ENCODE data around the gene CD300LD.
"Not testable (repeated sequence)": the region's sequence is repeated elsewhere in the genome, so short reads cannot be mapped to it uniquely, and the experiment has no call there.

CD300LD gene

DNA sequence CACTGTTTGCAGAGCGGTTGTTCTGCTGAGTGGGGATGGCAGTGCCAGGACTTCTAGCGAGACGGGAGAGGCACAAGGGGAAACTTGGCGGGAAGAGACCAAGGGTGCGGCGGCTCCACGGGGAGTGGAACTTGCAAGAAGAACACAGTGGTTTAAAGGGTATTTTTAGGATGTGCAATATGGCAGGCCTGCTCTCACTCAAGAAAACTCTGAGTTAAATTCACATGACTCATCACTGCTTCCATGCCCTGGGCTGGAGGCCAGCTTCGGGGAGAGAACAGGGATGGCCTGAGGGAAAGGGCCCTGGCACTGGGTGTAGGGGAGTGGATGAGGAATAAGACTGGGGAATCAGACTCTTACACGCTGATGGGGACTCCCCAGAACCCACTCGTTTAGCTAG, 13.3 kb upstream of the CD300LD start:
- no peak for DNase-seq

DNA sequence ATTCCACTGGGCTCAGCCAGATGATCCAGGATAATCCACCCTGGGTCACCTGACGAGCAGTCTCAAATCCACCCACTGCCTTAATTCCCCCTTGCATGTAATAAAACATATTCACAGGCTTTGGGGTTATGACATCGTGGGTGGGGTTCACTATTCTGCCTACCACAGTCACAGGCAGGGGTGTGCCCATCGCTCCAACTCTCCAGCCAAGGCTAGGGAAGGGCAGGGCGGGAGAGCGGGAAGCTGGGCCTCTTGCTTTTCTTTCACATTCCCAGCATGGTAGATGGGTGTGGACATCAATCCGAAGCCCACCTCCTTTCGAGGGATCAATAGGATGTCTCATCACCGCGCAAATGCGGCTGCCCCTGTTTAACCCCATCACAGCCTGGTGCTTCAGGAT, 12.7 kb upstream of the CD300LD start:
- DNase-seq: no peak

DNA sequence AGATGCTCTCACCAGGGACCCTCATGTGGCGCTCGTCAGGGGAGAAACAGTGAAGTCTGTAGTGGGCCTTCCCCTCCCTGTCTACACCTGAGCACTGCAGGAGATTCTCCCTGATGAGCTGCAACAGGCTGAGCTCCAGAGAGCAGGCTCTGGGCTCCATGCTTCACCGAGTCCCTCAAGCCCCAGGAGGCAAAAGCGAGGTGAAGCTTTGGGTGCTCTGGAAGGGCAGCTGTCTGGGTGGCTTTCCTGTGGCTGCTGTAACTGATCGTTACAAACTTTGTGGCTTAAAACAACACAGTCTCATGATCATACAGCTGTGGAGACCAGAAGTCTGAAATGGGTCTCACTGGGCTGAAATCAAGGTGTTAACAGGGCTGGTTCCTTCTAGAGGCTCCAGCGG, 12.1 kb upstream of the CD300LD start:
- DNase-seq: no peak

DNA sequence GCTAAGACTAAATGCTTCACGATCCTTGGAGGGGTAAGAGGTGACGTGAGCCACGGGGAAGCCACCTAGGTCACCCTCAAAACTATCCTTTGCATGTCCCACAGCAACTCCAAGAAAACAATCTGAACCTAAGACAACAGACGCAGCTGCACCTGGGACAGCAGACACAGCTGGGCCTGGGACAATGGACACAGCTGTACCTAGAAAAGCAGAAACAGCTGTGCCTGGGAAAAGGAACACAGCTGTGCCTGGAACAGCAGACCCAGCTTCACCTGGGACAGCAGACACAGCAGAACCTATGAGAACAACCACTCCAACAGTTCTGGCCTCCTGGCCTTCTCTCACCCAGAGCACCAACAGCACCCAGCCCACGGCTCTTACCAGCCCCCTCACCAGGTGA, 11.7 kb upstream of the CD300LD start:
- DNase-seq: no peak

DNA sequence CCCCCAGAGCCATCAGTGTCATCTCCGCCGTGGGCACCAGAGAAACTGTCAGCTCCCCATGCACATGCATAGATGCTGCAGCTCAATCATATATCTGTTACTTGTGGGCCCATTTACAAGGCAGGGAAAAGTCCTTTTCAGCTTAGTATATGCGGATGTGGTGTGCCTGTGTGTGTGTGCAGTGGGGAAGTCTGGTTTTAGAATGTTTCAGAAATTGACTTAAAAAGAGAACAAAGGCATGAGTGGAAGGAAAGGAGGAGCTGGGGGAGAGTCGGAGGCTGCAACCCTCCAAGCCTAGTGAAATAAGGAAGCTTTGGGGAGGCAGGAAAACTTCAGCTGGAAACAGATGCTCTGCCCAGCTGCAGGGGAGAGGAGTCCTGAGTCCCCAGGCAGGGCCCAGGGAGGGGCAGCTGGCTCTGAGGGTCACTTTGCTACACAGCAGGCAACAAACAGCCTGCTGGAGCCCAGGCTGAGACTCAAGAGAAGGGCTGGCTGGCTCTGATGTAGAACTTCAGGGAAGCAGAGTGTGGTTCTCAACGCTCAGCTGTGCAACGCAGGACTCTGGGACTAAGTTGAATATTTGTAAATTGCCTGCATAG, 11.1 kb upstream of the CD300LD start:
- DNase-seq: no peak

DNA sequence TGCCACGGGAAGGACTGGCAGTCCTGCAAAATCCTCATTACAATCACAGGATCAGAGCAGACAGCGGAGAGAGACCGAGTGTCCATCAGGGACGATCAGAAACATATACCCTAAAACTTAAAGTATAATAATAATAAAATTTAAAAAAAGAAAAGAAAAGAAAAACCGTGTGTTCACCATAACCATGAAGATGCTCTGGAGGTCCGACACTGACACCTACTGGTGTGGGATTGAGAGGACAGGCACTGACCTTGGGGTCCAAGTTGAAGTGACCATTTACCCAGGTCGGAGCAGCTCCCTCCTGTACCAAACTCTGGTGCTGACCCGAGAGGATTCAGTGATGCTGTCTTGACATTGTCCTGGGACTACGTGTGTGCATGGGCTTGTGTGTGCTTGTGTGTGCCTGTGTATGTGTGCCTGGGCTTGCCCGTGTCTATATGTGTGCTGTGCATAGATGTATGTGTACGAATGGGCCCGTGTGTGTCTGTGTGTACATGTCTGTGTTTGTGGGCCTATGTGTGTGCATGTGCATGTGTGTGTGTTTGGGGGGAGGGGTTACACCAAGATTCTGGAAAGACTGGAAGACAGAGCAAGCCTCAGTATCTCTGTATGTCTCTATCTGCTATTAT, 10.0 kb upstream of the CD300LD start:
- no peak for DNase-seq

DNA sequence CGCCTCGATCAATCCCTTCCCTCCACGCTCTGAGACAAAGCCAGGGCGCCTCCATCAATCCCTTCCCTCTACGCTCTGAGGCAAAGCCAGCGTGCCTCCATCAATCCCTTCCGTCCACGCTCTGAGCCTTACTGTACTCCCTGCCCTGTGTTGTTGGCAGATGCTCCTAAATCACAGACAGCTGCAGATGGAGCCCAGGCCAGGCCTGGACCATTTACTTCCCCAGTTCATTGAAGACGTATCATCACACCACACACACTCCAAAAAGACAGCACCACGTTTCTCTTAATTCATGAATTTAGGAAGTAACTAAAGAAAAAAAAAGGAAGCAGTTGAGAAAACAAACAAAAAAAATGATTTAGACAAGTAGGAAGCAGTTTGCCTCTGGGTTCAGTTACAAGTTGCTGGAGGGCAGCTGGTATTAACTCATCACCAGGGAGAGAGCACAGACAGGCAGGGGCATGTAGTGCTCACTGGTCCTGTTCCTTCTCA, 7.4 kb upstream of the CD300LD start:
- DNase-seq: no peak

DNA sequence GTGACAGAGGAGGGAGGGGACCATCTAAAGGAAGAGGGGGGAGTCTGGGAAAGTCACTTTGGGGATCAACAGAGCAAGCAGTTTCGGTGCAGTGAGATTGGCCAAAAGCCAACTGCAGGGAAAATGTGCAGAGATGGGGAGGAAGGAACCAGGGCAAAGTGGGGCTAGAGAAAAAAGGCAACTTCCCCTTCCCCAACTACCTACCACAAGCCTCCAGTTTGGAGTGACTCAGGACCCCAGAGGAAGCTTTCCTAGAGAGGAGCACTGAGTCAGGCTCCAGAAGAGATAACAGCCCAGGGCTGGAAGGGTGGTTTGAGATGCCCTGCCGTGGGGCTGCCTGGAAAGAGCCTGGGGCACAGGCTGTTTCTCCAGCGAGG, 6.9 kb upstream of the CD300LD start:
- DNase-seq: no peak

DNA sequence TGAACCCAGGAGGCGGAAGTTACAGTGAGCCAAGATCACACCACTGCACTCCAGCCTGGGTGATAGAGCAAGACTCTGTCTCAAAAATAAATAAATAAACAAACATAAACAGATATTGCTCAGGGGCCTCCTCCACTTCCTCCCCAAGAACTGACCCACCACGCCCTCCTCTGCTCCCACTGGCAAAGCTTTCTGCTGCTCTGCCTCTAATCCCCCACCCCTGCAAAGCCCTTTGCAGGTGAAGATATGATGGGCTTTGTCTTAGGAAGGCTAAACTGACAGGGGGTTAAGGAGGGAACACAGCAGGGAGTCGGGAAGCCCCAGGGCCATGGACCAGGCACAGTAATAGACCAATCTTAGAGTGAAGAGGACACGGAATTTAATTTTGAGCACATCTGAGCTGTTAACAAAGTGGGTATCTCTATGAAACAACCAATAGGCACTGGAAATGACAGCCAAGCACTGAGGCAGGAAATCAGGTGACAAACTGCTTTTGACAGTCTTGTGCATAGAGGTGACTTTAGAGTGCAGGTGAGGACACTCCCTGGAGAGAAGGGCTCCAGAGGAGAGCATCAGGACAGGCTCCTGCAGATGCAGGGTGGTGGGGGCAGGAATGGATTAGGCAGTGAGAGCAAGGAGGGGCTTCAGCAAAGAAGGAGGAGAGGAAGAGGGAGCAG, 6.4 kb upstream of the CD300LD start:
- no peak for DNase-seq

DNA sequence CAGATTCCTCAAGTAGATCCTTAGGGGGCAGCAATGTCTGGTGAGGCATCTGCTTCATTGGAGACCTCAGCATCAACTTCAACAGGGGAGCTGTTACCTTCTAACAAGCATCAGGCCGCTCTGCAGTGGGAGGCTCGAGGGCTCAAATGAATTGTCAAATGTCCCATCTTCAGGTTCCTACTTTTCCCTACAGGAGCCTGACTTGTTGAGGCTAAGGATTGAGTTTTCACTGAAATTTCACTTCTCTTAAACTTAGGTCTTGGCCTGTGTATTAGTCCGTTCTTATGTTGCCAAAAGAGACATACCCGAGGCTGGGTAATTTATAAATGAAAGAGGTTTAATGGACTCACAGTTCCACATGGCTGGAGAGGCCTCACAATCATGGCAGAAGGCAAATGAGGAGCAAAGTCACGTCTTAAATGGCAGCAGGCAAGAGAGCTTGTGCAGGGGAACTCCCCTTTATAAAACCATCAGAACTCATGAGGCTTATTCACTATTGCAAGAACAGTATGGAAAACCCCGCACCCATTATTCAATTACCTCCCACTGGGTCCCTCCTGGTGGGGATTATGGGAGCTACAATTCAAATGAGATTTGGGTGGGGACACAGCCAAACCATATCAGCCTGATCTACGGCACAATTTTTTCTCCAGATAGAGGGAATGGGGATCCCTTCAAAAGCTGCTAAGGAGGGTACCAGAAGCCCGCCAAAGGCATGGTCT, 5.1 kb upstream of the CD300LD start:
- no peak for DNase-seq

DNA sequence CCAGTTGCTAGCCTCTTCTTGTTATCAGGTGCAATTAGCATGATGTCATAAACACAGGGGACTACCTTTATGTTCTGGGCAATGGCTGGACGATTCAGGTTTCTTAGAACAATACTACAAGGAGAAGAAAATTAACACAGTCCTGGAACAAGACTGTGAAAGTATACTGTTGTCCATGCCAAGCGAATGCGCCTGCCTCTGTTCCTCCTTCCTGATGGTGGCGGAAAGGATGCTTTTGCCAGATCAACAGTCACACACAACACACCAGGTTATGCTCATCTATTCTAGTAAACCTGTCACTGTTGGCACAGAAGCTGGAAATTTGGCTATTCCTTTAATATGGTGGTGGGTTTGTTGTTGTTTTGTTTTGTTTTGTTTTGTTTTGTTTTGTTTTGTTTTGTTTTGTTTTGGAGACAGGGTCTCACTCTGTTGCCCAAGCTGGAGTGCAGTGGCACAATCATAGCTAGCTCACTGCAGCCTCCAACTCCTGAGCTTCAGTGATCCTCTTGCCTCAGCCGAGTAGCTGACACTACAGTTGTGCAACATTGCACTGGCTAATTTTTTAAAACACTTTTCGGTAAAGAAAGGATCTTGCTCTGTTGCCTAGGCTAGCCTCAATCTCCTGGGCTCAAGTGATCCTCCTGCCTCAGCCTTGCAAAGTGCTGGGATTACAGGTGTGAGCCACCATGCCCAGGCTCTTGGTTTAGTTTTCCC, 3.1 kb upstream of the CD300LD start:
- DNase-seq: no peak

DNA sequence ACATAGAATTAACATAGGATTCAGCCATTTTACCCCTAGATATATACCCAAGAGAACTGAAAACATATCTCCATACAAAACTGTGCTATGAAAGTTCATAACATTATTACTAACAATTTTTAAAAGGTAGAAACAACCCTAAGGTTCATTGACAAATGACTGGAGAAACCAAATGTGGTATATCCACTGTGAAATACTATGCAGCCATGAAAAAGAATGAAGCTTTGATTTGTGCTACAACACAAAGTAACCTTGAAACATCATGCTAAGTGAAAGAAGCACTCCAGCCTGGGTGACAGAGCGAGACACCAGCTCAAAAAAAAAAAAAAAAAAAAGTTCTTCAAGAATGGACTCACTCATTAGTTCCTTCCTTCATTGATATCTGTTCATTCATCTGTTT, 580 bp downstream of the CD300LD start:
- DNase-seq: no peak

DNA sequence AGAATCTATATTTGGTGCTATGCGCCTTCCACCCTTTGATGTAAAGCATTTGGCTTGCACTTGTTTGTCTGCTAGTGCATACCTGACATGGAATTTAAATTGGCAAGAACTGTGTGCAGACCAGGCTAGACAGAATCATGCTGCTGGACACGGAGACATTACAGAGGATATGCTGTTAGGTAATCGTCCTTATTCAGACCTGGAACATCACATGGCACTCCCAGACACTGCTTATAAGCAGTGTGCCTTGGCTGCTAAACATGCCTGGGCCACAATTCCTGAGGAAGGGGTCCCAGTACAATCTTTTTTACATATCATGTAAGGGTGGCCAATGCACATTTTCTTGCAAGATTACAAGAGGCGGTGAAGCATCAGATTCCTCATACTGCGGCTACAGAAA, 6.4 kb downstream of the CD300LD start:
- no peak for DNase-seq

DNA sequence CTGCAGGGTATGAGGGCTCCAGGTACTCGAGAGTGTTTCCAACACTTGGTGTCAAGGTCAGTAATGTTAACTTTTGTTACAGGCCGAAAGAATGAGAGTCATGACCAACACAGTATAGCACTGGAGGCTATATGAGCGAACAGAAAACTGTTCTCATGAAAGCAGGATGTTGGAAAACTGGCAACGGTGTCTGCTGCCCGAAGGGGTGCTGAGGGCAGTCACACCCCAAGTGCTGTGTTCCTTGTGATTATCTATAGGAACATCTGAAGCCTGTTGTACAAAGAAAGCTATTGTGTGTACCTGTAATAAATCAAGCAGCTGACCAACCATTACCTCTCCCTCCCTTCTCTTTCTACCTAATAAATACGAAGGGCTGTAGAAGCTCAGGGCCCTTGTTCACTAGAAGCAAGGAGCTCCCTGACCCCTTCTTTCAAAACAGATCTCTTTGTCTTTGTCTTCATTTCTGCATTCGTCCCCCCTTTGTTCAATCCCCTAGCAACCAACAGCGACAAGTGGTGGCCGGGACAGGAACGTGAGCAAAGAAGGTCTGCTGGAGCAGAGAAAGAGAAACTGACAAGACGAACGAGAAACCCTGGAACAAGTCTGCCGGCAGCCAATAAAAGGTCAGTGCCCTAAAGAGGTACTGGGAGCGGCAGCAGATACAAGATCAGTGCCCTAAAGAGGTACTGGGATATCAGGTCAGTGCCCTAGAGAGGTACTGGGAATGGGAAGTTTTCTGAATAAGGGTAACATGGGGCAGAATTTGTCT, 7.6 kb downstream of the CD300LD start:
- no peak for DNase-seq

DNA sequence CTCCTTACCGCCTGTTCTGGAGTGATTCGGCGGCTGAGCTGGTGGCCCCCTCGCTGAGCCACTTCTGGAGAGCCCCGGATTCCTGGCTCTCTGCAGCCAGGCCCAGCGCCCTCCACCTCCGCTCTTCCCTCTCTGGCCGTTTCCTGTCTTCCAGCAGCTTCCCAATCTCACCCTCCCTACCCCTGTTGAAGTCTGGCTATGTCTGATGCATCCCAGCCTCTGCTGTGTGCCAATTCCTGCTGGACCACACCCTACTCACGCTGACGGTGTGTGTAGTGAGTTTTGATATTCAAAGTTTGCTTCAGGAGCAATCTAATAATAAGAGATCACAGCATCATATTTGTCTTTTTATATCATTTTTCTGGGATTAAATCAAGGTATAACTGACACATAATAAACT, 9.4 kb downstream of the CD300LD start:
- no peak for DNase-seq

DNA sequence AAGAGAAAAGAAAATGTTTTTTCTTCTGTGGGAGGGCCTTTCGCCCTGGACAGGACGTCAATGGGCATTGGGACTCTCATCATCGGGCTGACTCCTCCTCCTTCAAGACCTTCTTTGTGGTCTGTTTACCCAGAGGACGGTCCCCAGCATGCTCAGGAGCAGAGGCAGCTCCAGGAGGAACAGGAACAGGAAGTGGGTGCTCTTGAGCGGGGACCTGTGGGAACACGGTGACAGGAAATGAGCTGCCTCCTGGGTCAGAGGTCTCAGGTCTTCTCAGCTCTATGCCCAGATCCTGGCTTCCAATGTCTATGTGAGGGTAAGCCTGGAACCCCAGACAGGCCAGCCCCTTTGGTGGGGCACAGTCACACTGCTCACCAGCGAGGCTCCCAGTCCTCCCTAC, 12.2 kb downstream of the CD300LD start:
- DNase-seq: no peak

DNA sequence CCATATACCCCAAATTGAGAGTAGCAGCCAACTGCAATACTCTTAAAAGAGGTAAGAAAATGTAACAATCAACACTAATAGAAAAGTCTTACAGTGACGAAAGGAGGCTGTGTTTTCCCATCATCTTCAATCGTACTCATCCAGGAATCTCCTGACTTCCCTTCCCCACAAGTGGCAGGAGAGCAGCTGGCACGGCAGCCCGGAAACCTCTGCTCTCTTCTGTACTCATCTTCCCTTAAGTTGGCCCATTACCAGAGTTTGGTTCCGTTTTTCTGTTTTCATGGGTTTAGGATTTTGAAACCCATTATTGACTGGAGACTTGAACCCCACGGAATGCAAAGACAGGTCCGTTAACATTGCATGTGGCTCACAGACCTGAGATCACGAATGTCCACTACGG, 13.1 kb downstream of the CD300LD start:
- no peak for DNase-seq

DNA sequence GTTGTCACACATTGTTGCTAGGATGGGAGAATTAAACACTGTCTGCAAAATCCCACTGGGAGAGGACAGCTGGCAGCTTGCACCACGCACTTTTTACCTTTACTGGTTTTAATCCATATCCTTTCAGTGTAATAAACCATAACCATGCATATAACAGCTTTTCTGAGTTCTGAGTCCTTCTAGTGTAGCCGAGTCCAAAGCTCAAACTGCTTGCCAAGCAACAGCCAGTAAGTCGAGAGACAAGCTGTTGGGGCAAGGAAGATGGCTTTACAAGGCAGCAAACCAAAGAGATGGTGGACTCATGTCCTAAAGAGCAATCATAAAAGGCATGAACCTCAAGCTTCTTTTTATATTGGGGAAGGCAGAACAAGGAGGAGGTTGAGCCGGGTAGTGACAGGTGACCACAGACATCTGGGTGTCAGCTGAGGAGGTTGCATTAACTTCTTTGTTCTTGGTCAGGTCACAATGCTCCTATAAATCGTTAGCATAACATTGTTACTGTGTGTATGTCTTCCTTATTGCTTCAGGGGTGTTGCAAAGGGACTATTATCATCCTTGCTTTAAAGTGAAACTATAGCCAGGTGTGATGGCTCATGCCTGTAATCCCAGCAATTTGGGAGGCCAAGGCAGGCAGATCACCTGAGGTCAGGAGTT, 17.5 kb downstream of the CD300LD start:
- DNase-seq: no peak

DNA sequence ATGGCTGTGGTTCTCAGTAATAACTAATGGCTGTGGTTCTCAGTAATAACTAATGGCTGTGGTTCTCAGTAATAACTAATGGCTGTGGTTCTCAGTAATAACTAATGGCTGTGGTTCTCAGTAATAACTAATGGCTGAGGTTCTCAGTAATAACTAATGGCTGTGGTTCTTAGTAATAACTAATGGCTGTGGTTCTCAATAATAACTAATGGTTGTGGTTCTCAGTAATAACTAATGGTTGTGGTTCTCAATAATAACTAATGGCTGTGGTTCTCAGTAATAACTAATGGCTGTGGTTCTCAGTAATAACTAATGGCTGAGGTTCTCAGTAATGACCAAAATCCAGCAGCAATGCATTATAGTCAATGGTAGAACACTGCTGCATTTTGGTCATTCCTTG, 18.4 kb downstream of the CD300LD start:
- not testable (repeated sequence) for DNase-seq

DNA sequence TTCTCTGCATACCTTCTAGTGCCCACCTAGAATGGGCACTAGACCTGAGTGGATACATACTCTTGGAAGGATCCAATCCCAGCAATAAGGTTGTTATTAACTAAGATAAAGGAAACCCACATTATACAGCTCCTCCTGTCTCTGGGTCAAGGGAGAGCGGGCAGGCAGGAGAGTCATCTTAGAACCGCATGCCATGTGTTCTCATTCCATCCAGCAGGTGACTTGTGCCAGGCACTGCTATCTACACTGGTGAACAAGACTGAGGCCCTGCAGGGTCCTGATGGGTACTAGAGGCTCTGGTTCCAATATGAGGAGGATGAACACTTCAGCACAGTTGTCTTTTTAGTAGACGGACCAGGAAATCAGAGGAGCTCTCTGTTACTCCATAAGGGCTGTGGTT, 18.9 kb downstream of the CD300LD start:
- DNase-seq: no peak

DNA sequence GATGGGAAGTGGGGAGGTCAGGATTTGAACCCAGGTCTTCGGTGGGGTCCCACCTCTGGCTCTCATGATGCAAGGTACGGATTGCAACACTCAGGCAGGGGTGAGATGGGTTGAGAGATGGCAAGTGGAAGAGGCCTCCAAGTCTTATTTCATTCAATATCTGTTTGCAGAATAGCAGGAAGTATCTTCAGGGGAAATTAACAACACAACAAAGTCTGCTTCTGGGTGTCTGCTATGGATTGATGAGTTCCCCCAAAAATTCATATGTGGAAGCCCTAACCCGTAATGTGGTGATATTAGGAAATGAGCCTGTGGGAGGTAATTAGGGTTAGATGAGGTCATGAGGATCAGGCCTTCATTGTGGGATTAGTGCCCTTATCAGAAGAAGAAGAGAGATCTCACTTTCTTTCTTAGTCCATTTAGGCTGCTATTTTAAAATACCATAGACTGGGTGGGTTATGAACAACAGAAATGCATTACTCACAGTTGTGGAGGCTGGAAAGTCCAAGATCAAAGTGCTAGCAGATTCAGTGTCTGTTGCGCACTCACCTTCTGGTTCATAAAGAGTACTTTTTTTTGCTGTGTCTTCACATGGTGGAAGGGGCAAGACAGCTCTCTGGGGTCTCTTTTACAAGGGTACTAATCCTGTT, 20.3 kb downstream of the CD300LD start:
- DNase-seq: no peak

All from NCI-H1048 (cell line).